ENCODE data around the gene TVP23C.

GRCh38 chr17:15453246-15453645 lies 110.0 kb downstream of the TVP23C start:
- TF ChIP-seq CTCF (conservative IDR thresholded peaks at IDR 0.05; ENCODE audit: low read depth, low read length) (no peak), EZH2 (IDR thresholded peaks at IDR 0.05; ENCODE audit: borderline replicate concordance, low read depth, low read length, poor library complexity, severe bottlenecking) (no peak)
